Activated CD4-positive, alpha-beta T cell treated with anti-CD3 and anti-CD28 coated beads for 1 hour (primary cell): Measurements from ENCODE around the gene ARHGEF33.

Experiments used
- DNase-seq: peaks from one replicate; pipeline ENCODE4 v3.0.0-alpha.2; 2020

The ARHGEF33 gene

GRCh38 chr2:39020383-39020782, 130.7 kb downstream of the ARHGEF33 start:
- no peak for DNase-seq

DNA sequence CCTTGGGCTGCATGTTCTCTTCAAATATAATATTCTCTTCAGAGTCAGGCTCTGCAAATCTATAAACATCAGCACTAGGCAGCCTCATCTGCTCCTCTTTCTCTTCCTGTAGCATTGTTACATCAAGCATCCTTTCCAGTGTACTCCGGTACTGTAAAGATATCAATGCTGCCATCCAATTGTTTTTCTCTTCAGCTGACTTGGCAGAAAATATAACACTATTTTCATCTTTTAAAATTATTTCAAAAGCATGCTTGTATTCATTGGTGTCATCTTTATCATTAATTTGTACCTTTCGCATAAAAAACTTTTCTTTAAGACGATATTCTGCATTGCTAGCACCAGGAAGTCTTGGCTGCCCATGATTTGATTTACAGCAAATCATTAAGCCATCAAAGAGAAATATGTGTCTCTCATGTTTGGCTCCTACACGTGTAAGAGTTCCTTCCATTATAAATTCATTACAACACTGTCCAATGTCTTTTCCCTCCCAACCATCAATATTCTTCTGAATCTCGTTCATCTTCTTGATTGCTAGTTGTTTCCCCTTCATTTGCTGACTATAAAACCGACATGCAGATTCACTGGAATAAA, 133.1 kb downstream of the ARHGEF33 start:
- no peak for DNase-seq

GRCh38 chr2:39023649-39024048, 134.0 kb downstream of the ARHGEF33 start:
- no peak for DNase-seq

GRCh38 chr2:39024833-39025232, 135.2 kb downstream of the ARHGEF33 start:
- DNase-seq, result no peak
